Ovary (tissue), 9 donors: ENCODE results near the gene C16orf96. TPM values are rescaled to one million over a fixed set of nuclear protein-coding genes. Genes with fewer than 3 reads are reported as not detected.

Source experiments
- DNase-seq, 5 donors: peaks; one replicate each; pipeline ENCODE4 v3.0.0-alpha.2; 2019 to 2020
- H3K27ac ChIP-seq, 2 donors: fragments of 200-600 bp; one replicate each; pipeline versions ENCODE4 v1.5.1 to v1.8.0; 2019 to 2022
- H3K27me3 ChIP-seq: fragments of 200-600 bp; one replicate; pipeline ENCODE4 v1.8.0; 2022
- H3K36me3 ChIP-seq: fragments of 200-600 bp; sonication (generic); one replicate; pipeline ENCODE4 v1.5.1; 2019
- H3K4me1 ChIP-seq: one replicate; pipeline ENCODE4 v1.8.1; 2013; ENCODE audit warnings: mild to moderate bottlenecking, moderate library complexity; ENCODE audit not compliant: insufficient read depth
- H3K4me3 ChIP-seq: fragments of 200-600 bp; sonication (generic); one replicate; pipeline ENCODE4 v1.5.1; 2017
- H3K9me3 ChIP-seq, 2 donors: fragments of 200-600 bp in 1 of 2; sonication (generic) in 1 of 2; one replicate each; pipeline versions ENCODE4 v1.5.1 to v1.8.1; 2013 to 2019; ENCODE audit warnings: mild to moderate bottlenecking in 1 of 2, moderate library complexity in 1 of 2
- CTCF ChIP-seq, 3 donors: fragments of 450-650 bp in 2 of 3; fragments of 200-600 bp in 1 of 3; IDR thresholded peaks; one replicate each; pipeline versions ENCODE4 v1.5.1 to v1.8.0; 2016 to 2022; ENCODE audit warnings: antibody characterized with exemption in 3 of 3, mild to moderate bottlenecking in 1 of 3
- EP300 ChIP-seq: sonication (generic); formaldehyde crosslinking; IDR thresholded peaks from one replicate; pipeline ENCODE4 v1.6.1; 2017; ENCODE audit warnings: antibody characterized with exemption
- POLR2A ChIP-seq: fragments of 450-650 bp; IDR thresholded peaks from one replicate; pipeline ENCODE4 v1.6.1; 2017; ENCODE audit warnings: antibody characterized with exemption, mild to moderate bottlenecking, moderate library complexity
- WGBS, 3 donors: extraction: QIAGEN DNeasy Blood & Tissue Kit in 1 of 3; methylation state at CpG; one replicate each; pipeline versions ENCODE4 v1.1.5 to v1.1.7; 2013 to 2017; 5-methylcytosine and 5-hydroxymethylcytosine counted together
- intact Hi-C, 4 donors: fragments of 100-400 bp; cut with DNase I; formaldehyde crosslinking; loops; one replicate each; pipeline versions ENCODE4 v1.11.0 to v1.15.1; 2022 to 2023
- polyA plus RNA-seq, 2 donors: library from polyadenylated mRNA; stranded (reverse); fragments of 200-250 nt in 1 of 2; fragments of 350-450 nt in 1 of 2; fragmentation: Illumina TruSeq in 1 of 2; extraction: RNeasy Lipid Tissue Mini Kit (QIAGEN cat#74804) in 1 of 2; gene quantifications; one replicate each; pipeline ENCODE4 v1.2.3, GENCODE V29; 2013 to 2014
- total RNA-seq, 7 donors: library from RNA; depleted of rRNA in 2 of 7; stranded (reverse); fragments of >200 nt in 2 of 7; fragmentation: NEBNext Ultra II Directional in 3 of 7; extraction: Animal tissue kit (Norgen Biotek cat#: 25700) in 3 of 7; gene quantifications; one replicate each; pipeline versions ENCODE4 v1.1.0 to v1.2.4, GENCODE V29; 2016 to 2023
- donor health status: DM: no; HTN: no; CAD: no; lungs with moderate emphysema.
- donor health status: DM: no; HTN: no; CAD: no.
- donor health status: Bipolar disorder and iron deficiency.
- donor health status: DM: yes; HTN: yes; CAD: no.
- donor health status: DM: no; HTN: no; CAD: no.
- donor health status: DM: yes; HTN: yes; CAD: no.

The C16orf96 gene
- total and polyA plus RNA-seq, 9 donors: 0.07 to 0.30 (median 0.12) TPM

GRCh38 chr16:4578961-4579530 is 22.9 kb downstream of the C16orf96 start:
- no peaks in the 10 kb centered on the region for H3K36me3 ChIP-seq

GRCh38 chr16:4580250-4580649 is 24.1 kb downstream of the C16orf96 start:
- no peak overlapping the region for H3K4me3 ChIP-seq
- no peaks in the 10 kb centered on the region for H3K4me1 ChIP-seq
- intact Hi-C loops: loop anchor here in 2 of 4 donors (10.0 kb wide), 2 partner anchors 65 to 75 kb away; no protein-coding TSS in a partner anchor
- H3K27me3 ChIP-seq: no peaks in the 10 kb centered on the region
- DNase-seq: no peak
- H3K9me3 ChIP-seq: no peaks in the 10 kb centered on the region
- no peak for TF ChIP-seq EP300
- TF ChIP-seq POLR2A: no peak
- TF ChIP-seq CTCF (IDR thresholded peaks at IDR 0.05): no peak
- no peak overlapping the region for H3K27ac ChIP-seq
- 44 to 46% (median 45%) methylated on average over 6 of the region's 6 CpGs for WGBS, 3 donors
- H3K36me3 ChIP-seq: no peaks in the 10 kb centered on the region

More at GRCh38 chr16:4578961-4579530, 22.9 kb downstream of the C16orf96 start:
- no peak for DNase-seq
- H3K27me3 ChIP-seq: no peaks in the 10 kb centered on the region
- H3K9me3 ChIP-seq: no peaks in the 10 kb centered on the region
- intact Hi-C loops: no loop called here
- H3K27ac ChIP-seq: no peak overlapping the region
- H3K4me3 ChIP-seq: no peak overlapping the region
- no peaks in the 10 kb centered on the region for H3K4me1 ChIP-seq
- WGBS, 3 donors: 74 to 81% (median 79%) methylated on average over 13 of the region's 13 CpGs
- no peak for TF ChIP-seq CTCF (IDR thresholded peaks at IDR 0.05)
- no peak for TF ChIP-seq POLR2A
- no peak for TF ChIP-seq EP300

- intact Hi-C loops: loop anchor here in 2 of 4 donors (10.0 kb wide), 2 partner anchors 69 to 79 kb away; no protein-coding TSS in a partner anchor
- Histone ChIP-seq H3K4me3 (no peak overlapping the region), H3K27ac (no peak overlapping the region), H3K9me3 (no peaks in the 10 kb centered on the region), H3K27me3 (no peaks in the 10 kb centered on the region), H3K4me1 (no peaks in the 10 kb centered on the region), H3K36me3 (no peaks in the 10 kb centered on the region)
- TF ChIP-seq POLR2A (no peak), EP300 (no peak), CTCF (IDR thresholded peaks at IDR 0.05) (no peak)
- DNase-seq: no peak
- 78 to 86% (median 82%) methylated on average over 4 of the region's 4 CpGs for WGBS, 3 donors
These were observed 27.8 kb downstream of the C16orf96 start for GRCh38 chr16:4583906-4584305.

GRCh38 chr16:4586291-4586690 is 30.2 kb downstream of the C16orf96 start:
- WGBS, 3 donors: 63 to 71% (median 69%) methylated on average over 7 of the region's 7 CpGs
- TF ChIP-seq EP300: no peak
- TF ChIP-seq CTCF (IDR thresholded peaks at IDR 0.05): no peak
- no peak for TF ChIP-seq POLR2A
- H3K36me3 ChIP-seq: no peaks in the 10 kb centered on the region
- no peaks in the 10 kb centered on the region for H3K9me3 ChIP-seq
- intact Hi-C loops: loop anchor here in 2 of 4 donors (10.0 kb wide), 2 partner anchors 71 to 81 kb away; no protein-coding TSS in a partner anchor
- no peaks in the 10 kb centered on the region for H3K27me3 ChIP-seq
- H3K4me3 ChIP-seq: no peak overlapping the region
- no peaks in the 10 kb centered on the region for H3K4me1 ChIP-seq
- H3K27ac ChIP-seq: no peak overlapping the region
- DNase-seq: no peak
